ENCODE results near the gene CELF1. TPM values are rescaled to one million over a fixed set of nuclear protein-coding genes. Genes with fewer than 3 reads are reported as not detected.
A peak's percentile ranks its signal among the peaks of the same experiment; 100 is the strongest.

CELF1 gene
- total and polyA plus RNA-seq, 9 of the 15 experiments (the other 6 are each of a cell fraction or from before 2014, with no cell fraction given): 11.3 to 142 (median 77.4) TPM

DNA sequence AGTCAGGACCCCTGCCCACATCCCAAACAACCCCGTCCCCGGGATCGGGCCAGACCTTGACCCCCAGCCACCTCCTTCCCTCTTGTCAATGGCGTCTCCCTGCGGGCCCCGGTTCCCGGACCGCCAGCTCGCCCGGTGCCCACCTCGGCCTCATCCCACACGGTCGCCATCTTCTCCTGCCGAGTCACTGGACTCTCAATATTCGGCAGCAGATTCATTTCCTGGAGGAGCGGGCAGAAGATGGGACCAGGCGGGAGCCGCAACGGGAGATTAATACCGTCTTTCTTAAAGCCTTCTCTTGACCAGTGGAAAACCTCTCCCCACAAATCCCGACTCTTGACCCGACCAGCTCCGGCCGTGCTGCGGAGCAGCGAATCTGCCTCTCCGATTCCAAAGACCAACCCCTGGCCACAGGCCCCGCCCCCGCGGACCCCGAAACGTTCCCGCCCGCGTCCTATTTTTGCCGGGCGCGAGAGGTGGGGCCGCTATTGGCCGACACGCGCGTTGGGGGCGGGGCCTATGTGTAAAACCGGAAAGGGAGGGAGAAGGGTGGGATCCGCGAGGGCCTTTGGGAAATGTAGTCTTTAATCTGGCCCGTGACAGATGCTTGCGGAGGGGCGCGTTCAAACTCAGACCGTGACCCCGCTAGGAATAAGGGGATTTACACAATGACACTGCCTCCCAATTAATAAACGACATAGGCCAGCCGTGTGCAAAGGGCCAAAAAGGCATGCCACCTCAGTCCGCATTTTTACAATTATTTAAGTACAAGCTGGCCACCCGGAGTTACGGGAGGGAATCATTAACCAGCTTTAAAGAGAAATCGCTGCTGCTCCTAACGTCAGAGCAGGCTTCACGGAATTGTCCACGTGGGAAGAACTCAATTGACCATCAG is 126.6 kb downstream of the CELF1 start, which contains the start of gene PSMC3 (continued):
- TF ChIP-seq, protein P1, sequence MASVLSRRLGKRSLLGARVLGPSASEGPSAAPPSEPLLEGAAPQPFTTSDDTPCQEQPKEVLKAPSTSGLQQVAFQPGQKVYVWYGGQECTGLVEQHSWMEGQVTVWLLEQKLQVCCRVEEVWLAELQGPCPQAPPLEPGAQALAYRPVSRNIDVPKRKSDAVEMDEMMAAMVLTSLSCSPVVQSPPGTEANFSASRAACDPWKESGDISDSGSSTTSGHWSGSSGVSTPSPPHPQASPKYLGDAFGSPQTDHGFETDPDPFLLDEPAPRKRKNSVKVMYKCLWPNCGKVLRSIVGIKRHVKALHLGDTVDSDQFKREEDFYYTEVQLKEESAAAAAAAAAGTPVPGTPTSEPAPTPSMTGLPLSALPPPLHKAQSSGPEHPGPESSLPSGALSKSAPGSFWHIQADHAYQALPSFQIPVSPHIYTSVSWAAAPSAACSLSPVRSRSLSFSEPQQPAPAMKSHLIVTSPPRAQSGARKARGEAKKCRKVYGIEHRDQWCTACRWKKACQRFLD (CRISPR knock-in tag; IDR thresholded peaks at IDR 0.05): peak; percentile 67; the same call in 1 of the 2 replicates
- no peak for TF ChIP-seq ZSCAN32 (CRISPR knock-in tag; IDR thresholded peaks at IDR 0.05)
- 0 out of 2 replicates have a peak, but pooled peaks have one; percentile 31 for TF ChIP-seq DMBX1 (CRISPR knock-in tag; IDR thresholded peaks at IDR 0.05; ENCODE audit: borderline replicate concordance)
- TF ChIP-seq, protein P2, sequence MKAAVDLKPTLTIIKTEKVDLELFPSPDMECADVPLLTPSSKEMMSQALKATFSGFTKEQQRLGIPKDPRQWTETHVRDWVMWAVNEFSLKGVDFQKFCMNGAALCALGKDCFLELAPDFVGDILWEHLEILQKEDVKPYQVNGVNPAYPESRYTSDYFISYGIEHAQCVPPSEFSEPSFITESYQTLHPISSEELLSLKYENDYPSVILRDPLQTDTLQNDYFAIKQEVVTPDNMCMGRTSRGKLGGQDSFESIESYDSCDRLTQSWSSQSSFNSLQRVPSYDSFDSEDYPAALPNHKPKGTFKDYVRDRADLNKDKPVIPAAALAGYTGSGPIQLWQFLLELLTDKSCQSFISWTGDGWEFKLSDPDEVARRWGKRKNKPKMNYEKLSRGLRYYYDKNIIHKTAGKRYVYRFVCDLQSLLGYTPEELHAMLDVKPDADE (conservative IDR thresholded peaks at IDR 0.05; ENCODE audit: control insufficient read depth, low read depth, low read length): 0 out of 2 replicates have a peak, but pooled peaks have one; percentile 19
- TF ChIP-seq, protein P3, sequence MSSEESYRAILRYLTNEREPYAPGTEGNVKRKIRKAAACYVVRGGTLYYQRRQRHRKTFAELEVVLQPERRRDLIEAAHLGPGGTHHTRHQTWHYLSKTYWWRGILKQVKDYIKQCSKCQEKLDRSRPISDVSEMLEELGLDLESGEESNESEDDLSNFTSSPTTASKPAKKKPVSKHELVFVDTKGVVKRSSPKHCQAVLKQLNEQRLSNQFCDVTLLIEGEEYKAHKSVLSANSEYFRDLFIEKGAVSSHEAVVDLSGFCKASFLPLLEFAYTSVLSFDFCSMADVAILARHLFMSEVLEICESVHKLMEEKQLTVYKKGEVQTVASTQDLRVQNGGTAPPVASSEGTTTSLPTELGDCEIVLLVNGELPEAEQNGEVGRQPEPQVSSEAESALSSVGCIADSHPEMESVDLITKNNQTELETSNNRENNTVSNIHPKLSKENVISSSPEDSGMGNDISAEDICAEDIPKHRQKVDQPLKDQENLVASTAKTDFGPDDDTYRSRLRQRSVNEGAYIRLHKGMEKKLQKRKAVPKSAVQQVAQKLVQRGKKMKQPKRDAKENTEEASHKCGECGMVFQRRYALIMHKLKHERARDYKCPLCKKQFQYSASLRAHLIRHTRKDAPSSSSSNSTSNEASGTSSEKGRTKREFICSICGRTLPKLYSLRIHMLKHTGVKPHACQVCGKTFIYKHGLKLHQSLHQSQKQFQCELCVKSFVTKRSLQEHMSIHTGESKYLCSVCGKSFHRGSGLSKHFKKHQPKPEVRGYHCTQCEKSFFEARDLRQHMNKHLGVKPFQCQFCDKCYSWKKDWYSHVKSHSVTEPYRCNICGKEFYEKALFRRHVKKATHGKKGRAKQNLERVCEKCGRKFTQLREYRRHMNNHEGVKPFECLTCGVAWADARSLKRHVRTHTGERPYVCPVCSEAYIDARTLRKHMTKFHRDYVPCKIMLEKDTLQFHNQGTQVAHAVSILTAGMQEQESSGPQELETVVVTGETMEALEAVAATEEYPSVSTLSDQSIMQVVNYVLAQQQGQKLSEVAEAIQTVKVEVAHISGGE (CRISPR knock-in tag; IDR thresholded peaks at IDR 0.05): peak in 1 of 3 experiments; percentile 83; a peak in 2 of 6 replicates
- TF ChIP-seq, protein P4, sequence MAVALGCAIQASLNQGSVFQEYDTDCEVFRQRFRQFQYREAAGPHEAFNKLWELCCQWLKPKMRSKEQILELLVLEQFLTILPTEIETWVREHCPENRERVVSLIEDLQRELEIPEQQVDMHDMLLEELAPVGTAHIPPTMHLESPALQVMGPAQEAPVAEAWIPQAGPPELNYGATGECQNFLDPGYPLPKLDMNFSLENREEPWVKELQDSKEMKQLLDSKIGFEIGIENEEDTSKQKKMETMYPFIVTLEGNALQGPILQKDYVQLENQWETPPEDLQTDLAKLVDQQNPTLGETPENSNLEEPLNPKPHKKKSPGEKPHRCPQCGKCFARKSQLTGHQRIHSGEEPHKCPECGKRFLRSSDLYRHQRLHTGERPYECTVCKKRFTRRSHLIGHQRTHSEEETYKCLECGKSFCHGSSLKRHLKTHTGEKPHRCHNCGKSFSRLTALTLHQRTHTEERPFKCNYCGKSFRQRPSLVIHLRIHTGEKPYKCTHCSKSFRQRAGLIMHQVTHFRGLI (CRISPR knock-in tag; IDR thresholded peaks at IDR 0.05): no peak
- TF ChIP-seq, protein P5, sequence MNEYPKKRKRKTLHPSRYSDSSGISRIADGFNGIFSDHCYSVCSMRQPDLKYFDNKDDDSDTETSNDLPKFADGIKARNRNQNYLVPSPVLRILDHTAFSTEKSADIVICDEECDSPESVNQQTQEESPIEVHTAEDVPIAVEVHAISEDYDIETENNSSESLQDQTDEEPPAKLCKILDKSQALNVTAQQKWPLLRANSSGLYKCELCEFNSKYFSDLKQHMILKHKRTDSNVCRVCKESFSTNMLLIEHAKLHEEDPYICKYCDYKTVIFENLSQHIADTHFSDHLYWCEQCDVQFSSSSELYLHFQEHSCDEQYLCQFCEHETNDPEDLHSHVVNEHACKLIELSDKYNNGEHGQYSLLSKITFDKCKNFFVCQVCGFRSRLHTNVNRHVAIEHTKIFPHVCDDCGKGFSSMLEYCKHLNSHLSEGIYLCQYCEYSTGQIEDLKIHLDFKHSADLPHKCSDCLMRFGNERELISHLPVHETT (CRISPR knock-in tag; conservative IDR thresholded peaks at IDR 0.05 in 1 of 2, IDR thresholded peaks at IDR 0.05 in 1 of 2): peak in 1 of 2 experiments; percentile 85; a peak in 2 of 4 replicates
- TF ChIP-seq SETDB1 (IDR thresholded peaks at IDR 0.05; ENCODE audit: low read length): no peak
- peak; percentile 97 for TF ChIP-seq TAF1 (IDR thresholded peaks at IDR 0.05; ENCODE audit: control insufficient read depth, extremely low read depth, insufficient read depth, low read length, severe bottlenecking)
- 0 out of 2 replicates have a peak, but pooled peaks have one; percentile 48 for TF ChIP-seq ZNF57 (CRISPR knock-in tag; IDR thresholded peaks at IDR 0.05)
- peak; percentile 28; the same call in 1 of the 2 replicates for TF ChIP-seq ELF4 (CRISPR knock-in tag; IDR thresholded peaks at IDR 0.05)
- peak; percentile 90 for TF ChIP-seq KDM5B (IDR thresholded peaks at IDR 0.05; ENCODE audit: insufficient replicate concordance, low read depth, low read length)
- 0 out of 2 replicates have a peak, but pooled peaks have one; percentile 52 for TF ChIP-seq ZNF830 (CRISPR knock-in tag; IDR thresholded peaks at IDR 0.05)
